GM21390 (cell line): ENCODE measurements around the gene SS18.

Source experiments
- ATAC-seq: cut with Tn5 transposase; IDR thresholded peaks from one replicate; pipeline ENCODE4 v1.9.1; 2021; ENCODE audit not compliant: unreplicated experiment

SS18 gene

DNA sequence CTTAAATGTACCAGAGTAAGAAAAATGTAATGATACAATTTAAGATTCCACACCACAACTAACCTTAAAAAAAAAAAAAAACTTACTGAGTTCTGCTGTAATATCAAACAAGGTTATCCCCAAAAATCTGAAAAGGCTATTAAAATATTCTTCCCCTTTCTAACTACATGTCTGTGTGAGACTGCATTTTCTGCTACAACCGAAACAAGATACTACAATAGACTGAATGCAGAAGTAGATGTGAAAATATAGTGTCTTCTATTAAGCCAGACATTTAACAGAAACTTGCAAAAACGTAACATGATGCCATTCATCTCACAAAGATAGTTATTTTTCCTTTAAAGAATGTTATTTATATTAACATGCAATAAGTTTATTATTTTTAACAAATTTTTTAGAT lies 16.2 kb downstream of the SS18 start:
- ATAC-seq, result no peak

DNA sequence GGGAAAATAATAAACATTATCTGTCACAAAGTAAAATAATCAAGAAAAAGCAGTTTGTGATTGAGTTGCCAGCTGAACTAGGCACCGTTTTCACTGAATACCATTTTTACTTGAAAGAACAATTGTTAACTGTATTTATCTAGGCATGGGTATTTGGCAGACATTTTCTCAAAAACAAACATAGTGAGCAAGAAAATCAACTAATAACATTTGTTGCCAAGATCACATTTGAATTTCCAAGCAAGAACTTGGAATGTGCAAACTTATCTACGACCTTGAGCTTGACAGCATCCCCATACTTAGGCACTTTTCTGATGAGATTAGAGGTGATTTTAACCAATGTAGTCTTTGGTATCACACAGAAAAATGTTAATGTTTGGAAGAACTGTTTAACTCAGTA lies 16.7 kb downstream of the SS18 start:
- ATAC-seq, result no peak

DNA sequence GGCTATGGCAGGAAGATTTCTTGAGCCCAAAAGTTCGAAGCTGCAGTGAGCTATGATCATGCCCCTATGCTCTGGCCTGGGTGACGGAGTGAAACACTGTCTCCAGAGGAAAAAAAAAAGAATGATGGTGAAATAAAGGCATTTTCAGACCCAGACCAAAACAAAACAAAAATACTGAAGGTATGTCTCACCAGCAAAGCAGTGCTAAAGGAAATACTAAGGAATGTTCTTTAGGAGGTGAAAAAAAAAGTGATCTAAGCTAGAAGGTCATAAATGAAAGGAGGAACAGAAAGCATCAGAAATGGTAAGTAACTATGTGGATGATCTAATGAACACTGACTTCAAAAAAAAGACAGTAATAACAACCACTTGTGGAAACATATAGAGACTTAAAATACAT lies 18.7 kb downstream of the SS18 start:
- ATAC-seq, result no peak

DNA sequence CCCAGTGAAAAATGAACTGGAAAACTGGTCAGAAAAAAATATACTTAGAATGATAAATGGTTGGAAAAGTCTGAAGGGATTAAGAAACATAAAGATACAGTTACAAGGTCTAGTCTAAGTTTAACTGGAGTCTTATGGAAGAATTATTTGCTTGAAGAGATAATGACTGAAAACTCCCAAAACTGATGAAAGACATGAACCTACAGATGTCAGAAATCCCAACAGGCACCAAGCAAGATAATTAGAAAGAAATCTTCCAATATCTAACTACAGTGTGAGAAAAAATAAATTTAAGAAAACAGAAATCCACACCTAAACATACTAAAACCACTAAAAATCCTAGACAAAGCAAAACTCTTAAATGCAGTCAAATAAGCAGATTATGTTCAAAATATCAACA lies 19.4 kb downstream of the SS18 start:
- ATAC-seq, result no peak

DNA sequence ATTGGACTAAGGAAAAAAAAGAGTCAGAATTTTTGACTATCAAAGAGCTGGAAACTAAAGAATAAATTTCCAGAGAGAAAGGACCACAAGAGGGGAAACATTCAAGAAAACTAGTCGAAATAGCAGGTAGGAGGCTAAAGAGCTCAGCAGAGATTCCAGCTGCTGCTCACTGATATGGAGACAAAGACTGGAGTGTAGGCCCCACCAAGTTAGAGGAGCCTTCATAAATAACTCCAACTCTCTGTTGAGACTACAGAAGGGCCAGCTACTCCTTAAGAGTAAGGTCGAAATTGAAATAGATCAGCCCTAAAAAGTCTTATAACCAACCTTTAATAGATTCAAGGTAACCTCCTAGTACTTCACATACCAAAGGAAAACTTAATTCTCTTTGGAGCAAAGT lies 31.1 kb downstream of the SS18 start:
- no peak for ATAC-seq

DNA sequence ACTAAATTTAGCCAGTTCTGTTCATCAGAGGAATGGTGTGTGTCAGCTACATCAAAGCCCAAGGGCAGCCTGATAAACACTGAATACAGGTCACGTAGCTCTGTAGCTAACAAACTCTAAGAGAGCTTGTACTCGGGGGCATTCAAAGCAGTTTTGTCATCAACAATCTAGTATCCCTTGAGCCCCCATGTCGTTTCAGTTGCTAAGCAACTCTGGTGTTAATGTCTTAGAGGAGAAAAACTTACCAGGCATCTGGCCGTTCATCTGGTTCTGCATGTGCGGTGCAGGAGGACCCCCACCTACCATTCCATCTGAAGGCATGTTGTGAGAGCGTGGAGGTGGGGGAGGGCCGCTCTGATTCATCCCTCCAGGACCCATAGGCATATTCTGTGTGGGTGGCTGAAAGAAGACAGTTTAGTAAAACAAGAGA lies 33.1 kb downstream of the SS18 start:
- no peak for ATAC-seq

DNA sequence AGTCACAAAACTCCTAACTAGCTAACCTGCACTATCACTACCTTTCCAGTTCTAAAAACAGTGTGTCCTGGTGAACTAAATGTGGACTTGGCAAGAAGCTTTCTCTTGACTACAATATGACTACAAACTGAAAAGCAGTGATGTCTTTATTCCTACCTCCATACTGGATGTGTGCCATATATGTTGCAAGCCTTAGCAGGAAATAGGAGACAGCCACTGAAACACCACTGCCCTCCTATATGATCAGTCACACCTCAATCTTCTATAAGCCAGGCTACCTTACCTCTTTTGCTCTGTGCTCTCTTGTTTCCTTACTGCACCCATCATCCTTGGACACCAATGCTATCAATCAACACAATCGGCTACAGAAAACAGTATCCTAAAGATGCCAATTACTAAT lies 34.1 kb downstream of the SS18 start:
- ATAC-seq, result no peak

DNA sequence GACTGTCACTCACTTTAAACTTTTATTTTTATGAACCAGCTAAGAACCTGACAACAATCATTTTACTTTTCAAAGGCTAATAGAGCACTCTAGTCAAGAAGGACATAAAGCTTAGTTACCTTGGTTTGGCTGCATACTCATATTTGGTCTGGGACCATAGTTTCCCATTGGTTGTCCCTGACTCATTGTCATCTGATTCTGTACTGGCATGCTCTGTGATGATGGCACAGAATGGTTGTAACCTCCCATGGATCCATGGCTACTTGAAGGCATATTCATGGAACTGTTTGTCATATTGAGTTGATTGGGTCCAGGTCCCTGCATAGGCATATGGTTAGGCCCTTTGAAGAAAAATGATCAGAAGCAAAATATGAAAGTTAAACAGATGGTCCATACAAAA lies 37.9 kb downstream of the SS18 start:
- ATAC-seq, result no peak

DNA sequence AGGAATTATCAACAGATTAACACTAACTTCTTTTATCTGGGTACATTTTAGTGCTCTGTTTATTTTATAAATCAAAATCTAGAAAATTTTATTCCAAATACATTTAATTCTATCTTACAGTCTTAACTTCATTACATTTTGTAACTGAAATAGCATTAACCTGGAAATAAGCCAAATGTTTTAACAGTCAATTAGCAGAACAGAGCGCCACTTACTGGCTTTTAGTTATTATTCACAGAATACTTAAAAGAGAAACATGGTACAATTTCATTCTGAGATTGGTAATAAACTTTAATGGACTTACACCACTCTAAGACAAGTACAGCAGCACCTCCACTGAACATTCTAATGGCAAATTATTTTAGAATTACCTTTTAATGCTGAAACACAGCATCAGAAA lies 38.6 kb downstream of the SS18 start:
- no peak for ATAC-seq

DNA sequence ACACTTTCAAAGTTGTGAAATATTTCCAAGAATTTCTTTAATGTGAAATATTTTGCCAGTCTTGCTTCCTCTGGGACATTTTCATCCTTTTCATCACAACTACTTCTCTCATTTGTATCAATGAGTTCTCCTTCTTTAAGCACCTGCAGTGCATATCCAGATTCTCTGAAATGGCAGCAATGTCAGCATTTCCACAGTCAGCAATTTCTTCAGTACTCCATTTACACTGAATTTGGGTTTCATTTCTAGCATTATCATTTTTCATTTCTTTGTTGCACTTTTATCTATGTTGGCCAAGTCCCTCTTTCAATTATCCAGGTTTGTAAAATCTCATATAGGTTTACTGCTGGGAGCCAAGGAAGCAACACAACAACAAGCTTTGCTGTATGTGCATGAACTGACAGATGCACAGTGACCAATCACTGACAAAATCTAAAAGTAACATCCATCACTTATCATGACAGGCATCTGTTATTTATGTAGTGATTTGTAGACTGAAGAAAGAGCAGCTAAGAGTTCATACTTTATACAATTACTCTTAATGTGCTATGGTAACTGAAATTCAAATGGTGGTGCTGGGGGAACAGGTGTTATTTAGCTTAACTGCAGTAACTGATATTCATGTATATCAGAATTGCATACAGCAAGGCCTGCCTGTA lies 43.9 kb downstream of the SS18 start:
- ATAC-seq, result no peak

DNA sequence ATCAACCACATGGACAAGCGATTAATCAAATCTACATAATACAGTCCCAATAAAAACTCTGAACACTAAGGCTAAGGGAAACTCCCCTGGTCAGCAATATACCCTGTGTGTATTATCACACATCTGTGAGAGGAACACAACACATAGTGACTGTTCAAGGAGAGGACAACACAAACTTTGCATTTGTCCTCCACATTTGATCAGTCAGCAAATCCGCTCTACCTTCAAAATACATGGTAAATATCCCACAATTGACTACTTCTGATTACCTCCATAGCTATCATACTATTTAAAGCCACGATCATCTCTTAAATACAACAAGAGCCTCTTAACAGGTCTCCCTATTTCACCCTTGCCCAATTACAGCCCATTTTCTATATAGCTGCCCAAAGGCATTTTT lies 45.6 kb downstream of the SS18 start:
- no peak for ATAC-seq

DNA sequence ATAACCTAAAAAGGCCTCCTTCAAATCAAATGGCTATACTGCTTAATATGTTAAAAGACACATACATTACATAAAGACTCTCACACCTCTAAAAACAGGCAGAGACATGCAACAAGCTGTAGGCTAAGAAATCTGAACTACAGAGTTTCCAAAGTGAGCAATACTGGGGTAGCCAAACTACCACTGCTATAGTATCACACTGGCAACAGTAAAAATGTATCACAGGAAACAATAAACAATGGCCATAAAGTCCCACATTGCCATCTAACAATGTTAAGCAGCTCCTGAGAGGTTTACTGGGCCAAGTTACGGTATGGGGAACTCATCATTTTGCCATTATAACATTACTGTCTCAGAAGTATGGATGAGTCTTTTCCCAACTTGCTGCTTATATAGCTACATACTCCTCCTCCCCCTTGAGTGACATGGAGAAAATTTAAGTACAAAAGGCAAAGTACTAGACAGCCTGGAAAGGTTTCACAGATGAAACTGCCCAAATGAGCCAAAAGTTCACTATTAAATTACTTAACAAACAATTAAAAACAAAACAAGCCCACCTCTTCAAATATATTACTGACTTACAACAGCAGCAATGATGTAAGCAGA lies 50.3 kb downstream of the SS18 start:
- no peak for ATAC-seq

DNA sequence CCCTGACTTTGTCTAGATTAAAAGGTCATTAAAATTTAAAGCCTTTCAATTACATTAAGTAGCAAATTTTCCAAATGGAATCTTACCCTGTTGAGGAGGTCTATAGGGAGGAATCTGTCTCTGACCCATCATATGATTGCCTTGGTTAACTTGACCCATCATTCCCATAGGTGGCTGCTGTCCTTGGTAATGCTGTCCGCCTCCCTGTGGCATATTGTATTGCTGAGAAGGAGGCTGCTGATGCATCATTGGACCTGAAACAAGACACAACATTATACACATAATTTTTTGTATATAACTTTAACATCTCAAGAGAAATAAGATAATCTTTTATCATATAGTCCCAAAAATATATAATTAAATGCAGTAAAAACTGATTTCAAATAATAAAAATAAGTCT lies 51.2 kb downstream of the SS18 start:
- ATAC-seq, result no peak

DNA sequence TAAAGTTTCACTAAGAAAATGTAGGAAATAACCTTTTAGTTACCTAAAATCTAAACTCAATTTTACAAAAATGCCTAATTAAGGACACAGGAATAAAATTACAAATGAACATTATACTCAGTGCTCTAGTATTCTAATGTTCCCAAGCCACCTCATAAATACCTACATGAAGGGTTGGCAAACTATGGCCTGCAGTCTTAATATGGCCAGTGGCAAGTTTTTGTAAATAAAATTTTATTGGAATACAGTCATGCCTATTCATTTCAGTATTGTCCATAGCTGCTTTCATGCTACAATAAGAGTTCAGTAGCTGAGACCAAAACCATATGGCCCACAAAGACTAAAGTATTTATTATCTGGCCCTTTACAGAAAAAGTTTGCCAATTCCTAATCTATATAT lies 53.8 kb downstream of the SS18 start:
- ATAC-seq, result no peak

DNA sequence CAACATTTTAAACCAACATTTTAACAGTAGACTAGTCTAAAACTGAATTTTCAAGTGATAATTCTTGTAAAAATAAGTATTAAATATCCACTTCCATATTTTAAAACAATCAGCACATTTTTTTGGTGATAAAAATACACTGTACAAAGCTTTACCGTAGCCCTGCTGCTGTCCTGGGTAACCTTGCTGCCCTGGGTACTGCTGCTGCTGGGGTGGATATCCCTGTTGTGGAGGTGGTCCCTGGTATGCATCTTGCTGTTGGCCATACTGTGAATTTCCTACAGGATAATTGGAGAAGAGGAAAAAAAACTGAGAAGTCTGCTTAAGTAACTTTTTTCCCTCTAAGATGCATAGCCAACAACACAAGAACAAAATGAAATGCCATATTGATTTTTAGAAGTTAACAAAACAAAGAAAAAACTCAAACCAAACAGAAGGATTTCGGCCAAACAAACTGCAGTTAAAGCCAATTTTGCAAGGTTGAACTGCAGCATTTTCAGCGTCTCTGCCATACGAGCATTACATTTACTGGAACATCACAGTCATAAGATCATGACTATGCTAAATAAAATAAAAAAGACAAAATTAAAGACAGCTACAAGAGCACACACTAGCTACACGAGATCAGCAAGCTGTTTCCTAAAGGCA lies 55.4 kb downstream of the SS18 start:
- no peak for ATAC-seq

DNA sequence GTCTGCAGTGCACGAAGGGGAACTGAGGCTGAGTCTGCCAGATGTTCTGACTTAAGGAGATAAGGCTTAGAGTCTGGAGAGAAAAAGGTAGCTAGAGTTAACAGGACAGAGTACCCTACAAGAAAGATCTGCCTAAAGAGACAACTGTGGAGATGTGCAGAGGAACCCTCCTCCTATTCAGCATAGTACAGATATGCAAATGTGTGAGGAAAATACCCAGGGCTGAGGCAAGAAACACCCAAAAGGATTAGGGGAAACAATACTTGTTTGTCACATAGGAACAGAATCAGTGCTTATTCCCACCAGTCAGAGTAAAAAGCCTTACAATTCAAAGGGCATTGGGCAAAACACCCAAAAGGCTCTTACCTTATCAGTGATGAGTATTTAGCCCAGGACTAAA lies 67.8 kb downstream of the SS18 start:
- no peak for ATAC-seq

DNA sequence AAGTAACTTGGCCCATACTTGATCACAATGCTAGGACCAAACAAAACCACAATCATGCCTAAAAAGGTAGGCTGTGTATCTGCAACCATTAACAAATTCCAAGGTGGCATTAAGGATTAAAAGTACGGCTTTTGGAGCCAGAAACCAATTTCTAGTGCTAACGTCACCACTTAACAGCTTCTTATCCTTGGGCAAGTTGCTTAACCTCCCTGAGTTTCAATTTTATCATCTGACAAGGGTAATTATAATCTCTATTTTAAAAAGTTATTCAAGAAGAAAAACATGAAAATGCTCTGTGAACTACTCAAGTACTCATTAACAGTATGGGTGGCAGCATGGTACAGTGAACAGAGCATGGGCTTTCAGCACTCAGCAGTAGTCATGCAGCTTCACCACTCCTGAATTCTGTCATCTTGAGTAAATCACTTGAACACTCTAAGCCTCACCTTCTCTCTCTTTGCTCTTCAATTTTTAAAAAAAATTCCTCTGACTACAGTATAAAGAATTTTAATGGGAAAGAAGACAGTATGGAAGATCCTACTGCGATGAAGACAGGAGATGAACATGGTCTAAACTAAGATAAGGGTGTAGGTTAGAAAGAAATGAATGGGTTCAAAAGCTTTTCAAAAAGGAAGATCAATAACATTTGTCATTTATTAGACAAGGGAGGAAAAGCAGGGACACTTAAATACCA lies 69.2 kb downstream of the SS18 start:
- ATAC-seq, result no peak

DNA sequence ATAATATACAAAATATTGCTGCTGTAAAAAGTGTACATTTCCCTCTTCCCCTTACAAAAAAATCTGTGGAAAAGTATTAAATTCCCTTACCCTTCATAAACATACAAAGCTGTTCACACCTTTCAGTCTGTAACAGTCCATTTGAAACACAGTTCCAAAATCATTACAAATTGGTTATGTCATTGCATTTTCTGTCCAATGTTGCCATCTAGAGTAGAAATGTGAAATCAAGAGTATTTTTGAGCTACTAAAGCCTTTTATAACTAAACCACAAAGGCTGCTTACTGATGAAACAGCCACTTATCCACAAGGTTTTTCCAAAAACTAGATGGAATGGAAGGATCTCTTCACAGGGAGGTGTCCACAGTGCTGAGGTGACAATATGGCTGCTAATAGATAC lies 72.5 kb downstream of the SS18 start:
- no peak for ATAC-seq

DNA sequence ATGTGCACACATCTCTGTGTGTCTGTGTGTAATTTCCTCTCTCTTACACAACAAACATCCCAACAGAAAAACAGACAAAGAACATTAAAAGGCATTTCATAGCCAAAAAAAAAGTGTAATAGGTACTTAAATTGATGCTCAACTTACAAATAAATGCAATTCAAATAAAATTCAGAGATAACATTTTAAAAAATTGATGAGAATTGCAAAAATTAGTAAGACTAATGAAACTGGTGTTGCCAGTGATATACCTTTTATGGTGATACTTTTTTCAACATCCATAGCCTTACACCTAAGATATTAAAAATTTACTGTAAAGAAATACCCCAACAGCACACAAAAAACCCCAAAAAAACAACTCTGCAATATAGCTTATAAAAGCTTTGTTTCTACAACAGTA lies 76.0 kb downstream of the SS18 start:
- ATAC-seq, result no peak

DNA sequence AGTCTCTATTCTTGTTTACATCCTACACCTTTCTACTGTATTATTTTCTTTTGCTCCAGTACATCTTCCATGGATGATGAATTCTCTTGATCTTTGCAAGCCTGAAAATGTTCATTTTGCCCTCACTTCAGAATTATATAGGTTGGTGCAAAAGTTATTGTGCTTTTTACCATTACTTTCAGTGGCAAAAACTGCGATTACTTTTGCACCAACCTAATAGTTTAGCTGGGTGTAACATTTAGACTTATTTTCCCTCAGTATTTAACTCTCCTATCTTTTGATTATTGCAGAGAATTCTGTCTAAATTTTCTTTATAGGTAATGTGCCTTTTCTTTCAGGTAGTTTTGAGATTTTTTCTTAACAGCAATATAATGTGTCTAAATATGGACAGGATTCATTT lies 81.8 kb downstream of the SS18 start:
- ATAC-seq, result no peak

DNA sequence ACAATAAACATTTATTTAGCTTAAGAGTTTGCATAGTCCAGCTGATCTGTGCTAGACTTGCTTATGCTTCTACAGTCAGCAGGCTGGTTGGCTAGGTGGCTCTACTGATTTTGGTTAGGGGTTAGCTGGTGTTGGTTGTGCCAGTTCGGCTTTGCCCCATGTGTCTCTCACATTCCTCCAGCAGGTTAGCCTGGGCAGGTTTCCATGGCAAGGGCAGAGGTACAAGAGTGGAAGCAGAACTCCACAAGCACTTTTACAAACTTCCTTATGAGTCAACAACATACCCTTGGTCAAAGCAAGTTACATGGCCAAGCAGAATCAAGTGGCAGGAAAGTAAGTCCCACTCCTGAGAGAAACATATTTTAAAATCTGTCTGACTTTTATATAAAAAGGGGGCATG lies 82.3 kb downstream of the SS18 start:
- ATAC-seq, result no peak

DNA sequence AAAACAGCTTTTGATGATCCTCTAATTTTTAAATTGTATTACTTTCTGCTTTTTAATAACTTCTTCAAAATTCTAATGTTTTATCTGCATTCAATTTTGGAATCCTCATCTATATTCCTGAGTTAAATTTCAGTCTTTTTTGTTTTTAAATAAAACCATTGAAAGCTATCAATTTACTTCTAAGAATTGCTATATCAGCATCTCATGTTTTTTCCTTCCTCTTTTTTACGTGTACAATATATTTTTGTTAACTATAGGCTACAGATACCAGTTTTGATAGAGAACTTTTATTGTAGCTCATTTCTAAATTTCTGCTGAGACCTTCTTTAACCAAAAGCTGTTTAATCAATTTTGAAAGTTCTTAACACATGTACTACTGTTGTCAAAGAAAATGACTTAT lies 84.5 kb downstream of the SS18 start:
- ATAC-seq, result no peak
